HepG2 (cell line): ENCODE data around the gene RREB1. TPM values are rescaled to one million over a fixed set of nuclear protein-coding genes. Genes with fewer than 3 reads are reported as not detected.

Source experiments
- CEBPB ChIP-seq: IDR thresholded peaks from 2 replicates; pipeline ENCODE4 v1.6.1; 2011; ENCODE audit warnings: low read depth, low read length, improper control_type of control experiment, borderline replicate concordance
- GATAD2A ChIP-seq: IDR thresholded peaks from 2 replicates; pipeline ENCODE4 v1.6.1; 2016
- IRF2 ChIP-seq: IDR thresholded peaks from 2 replicates; pipeline ENCODE4 v1.6.1; 2018; ENCODE audit warnings: missing genetic modification reagents, missing compliant biosample characterization
- KDM2A ChIP-seq: sonication (generic); formaldehyde crosslinking; IDR thresholded peaks from 2 replicates; pipeline ENCODE4 v1.4.0; 2020; ENCODE audit warnings: low read depth, missing genetic modification reagents, borderline replicate concordance
- PPARG ChIP-seq: conservative IDR thresholded peaks from 2 replicates; pipeline ENCODE4 v1.6.1; 2016; ENCODE audit warnings: missing biosample characterization, missing genetic modification reagents
- RNF2 ChIP-seq: fragments of 450-650 bp; conservative IDR thresholded peaks from 2 replicates; pipeline ENCODE4 v1.6.1; 2016; ENCODE audit warnings: low read depth
- TAF1 ChIP-seq: sonication (generic); formaldehyde crosslinking; IDR thresholded peaks from 2 replicates; pipeline ENCODE4 v1.4.0; 2020; ENCODE audit warnings: missing genetic modification reagents
- ZNF207 ChIP-seq: fragments of 450-650 bp; IDR thresholded peaks from 2 replicates; pipeline ENCODE4 v1.6.1; 2016; ENCODE audit warnings: antibody characterized with exemption, borderline replicate concordance
- ZNF224 ChIP-seq: sonication (generic); formaldehyde crosslinking; IDR thresholded peaks from 2 replicates; pipeline ENCODE4 v1.5.0; 2020; ENCODE audit warnings: mild to moderate bottlenecking, missing genetic modification reagents
- ZNF598 ChIP-seq: sonication (generic); formaldehyde crosslinking; IDR thresholded peaks from 2 replicates; pipeline ENCODE4 v1.5.1; 2020; ENCODE audit warnings: mild to moderate bottlenecking, missing genetic modification reagents, borderline replicate concordance
- polyA plus RNA-seq, 8 experiments: library from polyadenylated mRNA; depleted of rRNA in 3 of 8; stranded (reverse) in 7 of 8; unstranded in 1 of 8; fragments of >200 nt; fragmentation: Illumina TruSeq in 4 of 8; extraction: Trizol in 4 of 8; gene quantifications; 2 replicates each; pipeline versions ENCODE4 v1.2.1 to v1.2.3, GENCODE V29; 2011 to 2016; ENCODE audit warnings: low read depth in 4 of 8, missing spikeins in 1 of 8, mixed read lengths in 1 of 8; ENCODE audit not compliant: insufficient read depth in 1 of 8
- total RNA-seq, 5 experiments: library from RNA; depleted of rRNA; stranded (reverse); fragments of >200 nt; fragmentation: Illumina TruSeq; extraction: Trizol; gene quantifications; 2 replicates each; pipeline ENCODE4 v1.2.3, GENCODE V29; 2016; ENCODE audit warnings: low read depth in 1 of 5
- TF ChIP-seq, protein P1 (sequence below): sonication (generic); formaldehyde crosslinking; IDR thresholded peaks from 2 replicates; pipeline ENCODE4 v1.4.0; 2020; ENCODE audit warnings: mild to moderate bottlenecking, missing genetic modification reagents, borderline replicate concordance
- TF ChIP-seq, protein P2 (sequence below): sonication (generic); formaldehyde crosslinking; IDR thresholded peaks from 2 replicates; pipeline ENCODE4 v1.4.0; 2020; ENCODE audit warnings: mild to moderate bottlenecking, missing genetic modification reagents
- TF ChIP-seq, protein P3 (sequence below): sonication (generic); formaldehyde crosslinking; IDR thresholded peaks from 2 replicates; pipeline ENCODE4 v1.4.0; 2020; ENCODE audit warnings: missing genetic modification reagents, borderline replicate concordance
- TF ChIP-seq, protein P4 (sequence below): sonication (generic); formaldehyde crosslinking; IDR thresholded peaks from 2 replicates; pipeline ENCODE4 v1.8.1; 2023; ENCODE audit warnings: mild to moderate bottlenecking, missing genetic modification reagents

The RREB1 gene
- total and polyA plus RNA-seq, 2 of the 13 experiments (the other 11 are each of a cell fraction or from before 2014, with no cell fraction given) = 6.1 to 23.2 TPM

DNA sequence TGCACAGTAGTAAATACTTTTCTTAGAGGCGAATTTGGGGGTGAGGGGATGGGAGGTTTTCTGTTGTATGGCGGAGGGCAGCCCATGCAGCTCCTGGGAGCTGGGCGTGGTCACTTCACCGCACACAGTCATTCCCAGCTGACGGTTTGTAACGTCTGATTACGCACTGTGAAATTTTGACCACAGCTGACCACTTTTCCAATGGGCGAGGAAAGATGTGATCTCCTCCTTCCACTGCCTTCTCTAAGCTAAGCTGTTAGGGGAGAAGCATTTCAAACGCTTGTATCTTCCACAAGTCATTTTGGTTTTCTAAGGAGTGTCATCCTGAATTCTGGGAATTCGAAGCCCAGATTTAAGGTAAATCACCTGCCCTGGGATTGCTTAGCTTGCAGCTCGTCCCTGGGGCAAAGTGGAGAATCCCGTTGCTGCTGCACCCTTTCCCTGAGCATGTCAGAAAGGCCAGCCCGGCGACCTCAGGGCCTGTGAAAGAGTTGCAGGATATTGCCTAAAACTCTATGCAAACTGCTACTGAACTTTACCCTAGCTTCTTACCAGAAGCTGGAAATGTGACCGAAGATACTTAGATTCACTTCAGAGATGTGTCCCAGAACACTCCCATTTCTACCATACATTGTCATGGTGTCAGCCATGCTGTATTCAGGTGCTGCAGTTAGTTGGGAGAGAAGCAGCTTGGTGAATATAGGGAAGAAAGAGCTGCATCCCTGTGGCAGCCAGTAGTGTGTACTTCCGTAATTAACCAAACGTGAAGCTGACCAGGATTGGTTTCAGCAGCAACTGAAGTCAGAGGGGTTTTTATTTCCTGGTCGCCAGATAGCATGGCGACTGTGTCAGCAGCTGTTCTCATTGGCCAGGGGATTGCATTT lies 58.9 kb downstream of the RREB1 start (continued):
- TF ChIP-seq, protein P1, sequence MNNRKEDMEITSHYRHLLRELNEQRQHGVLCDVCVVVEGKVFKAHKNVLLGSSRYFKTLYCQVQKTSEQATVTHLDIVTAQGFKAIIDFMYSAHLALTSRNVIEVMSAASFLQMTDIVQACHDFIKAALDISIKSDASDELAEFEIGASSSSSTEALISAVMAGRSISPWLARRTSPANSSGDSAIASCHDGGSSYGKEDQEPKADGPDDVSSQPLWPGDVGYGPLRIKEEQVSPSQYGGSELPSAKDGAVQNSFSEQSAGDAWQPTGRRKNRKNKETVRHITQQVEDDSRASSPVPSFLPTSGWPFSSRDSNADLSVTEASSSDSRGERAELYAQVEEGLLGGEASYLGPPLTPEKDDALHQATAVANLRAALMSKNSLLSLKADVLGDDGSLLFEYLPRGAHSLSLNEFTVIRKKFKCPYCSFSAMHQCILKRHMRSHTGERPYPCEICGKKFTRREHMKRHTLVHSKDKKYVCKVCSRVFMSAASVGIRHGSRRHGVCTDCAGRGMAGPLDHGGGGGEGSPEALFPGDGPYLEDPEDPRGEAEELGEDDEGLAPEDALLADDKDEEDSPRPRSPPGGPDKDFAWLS = no peak
- TF ChIP-seq PPARG (CRISPR knock-in tag) (peak; percentile 90), CEBPB (peak; percentile 76), KDM2A (CRISPR knock-in tag) (0 out of 2 replicates have a peak, but pooled peaks have one; percentile 43), ZNF207 (no peak), ZNF598 (CRISPR knock-in tag) (peak; percentile 26; the same call in 1 of the 2 replicates), IRF2 (CRISPR knock-in tag) (peak; percentile 25; the same call in 1 of the 2 replicates), GATAD2A (CRISPR knock-in tag) (peak; percentile 48; the same call in 1 of the 2 replicates), RNF2 (no peak), ZNF224 (CRISPR knock-in tag) (peak; percentile 100), TAF1 (CRISPR knock-in tag) (0 out of 2 replicates have a peak, but pooled peaks have one; percentile 16)
- TF ChIP-seq, protein P2, sequence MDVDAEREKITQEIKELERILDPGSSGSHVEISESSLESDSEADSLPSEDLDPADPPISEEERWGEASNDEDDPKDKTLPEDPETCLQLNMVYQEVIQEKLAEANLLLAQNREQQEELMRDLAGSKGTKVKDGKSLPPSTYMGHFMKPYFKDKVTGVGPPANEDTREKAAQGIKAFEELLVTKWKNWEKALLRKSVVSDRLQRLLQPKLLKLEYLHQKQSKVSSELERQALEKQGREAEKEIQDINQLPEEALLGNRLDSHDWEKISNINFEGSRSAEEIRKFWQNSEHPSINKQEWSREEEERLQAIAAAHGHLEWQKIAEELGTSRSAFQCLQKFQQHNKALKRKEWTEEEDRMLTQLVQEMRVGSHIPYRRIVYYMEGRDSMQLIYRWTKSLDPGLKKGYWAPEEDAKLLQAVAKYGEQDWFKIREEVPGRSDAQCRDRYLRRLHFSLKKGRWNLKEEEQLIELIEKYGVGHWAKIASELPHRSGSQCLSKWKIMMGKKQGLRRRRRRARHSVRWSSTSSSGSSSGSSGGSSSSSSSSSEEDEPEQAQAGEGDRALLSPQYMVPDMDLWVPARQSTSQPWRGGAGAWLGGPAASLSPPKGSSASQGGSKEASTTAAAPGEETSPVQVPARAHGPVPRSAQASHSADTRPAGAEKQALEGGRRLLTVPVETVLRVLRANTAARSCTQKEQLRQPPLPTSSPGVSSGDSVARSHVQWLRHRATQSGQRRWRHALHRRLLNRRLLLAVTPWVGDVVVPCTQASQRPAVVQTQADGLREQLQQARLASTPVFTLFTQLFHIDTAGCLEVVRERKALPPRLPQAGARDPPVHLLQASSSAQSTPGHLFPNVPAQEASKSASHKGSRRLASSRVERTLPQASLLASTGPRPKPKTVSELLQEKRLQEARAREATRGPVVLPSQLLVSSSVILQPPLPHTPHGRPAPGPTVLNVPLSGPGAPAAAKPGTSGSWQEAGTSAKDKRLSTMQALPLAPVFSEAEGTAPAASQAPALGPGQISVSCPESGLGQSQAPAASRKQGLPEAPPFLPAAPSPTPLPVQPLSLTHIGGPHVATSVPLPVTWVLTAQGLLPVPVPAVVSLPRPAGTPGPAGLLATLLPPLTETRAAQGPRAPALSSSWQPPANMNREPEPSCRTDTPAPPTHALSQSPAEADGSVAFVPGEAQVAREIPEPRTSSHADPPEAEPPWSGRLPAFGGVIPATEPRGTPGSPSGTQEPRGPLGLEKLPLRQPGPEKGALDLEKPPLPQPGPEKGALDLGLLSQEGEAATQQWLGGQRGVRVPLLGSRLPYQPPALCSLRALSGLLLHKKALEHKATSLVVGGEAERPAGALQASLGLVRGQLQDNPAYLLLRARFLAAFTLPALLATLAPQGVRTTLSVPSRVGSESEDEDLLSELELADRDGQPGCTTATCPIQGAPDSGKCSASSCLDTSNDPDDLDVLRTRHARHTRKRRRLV (CRISPR knock-in tag) = peak; percentile 43; the same call in 1 of the 2 replicates
- TF ChIP-seq, protein P3, sequence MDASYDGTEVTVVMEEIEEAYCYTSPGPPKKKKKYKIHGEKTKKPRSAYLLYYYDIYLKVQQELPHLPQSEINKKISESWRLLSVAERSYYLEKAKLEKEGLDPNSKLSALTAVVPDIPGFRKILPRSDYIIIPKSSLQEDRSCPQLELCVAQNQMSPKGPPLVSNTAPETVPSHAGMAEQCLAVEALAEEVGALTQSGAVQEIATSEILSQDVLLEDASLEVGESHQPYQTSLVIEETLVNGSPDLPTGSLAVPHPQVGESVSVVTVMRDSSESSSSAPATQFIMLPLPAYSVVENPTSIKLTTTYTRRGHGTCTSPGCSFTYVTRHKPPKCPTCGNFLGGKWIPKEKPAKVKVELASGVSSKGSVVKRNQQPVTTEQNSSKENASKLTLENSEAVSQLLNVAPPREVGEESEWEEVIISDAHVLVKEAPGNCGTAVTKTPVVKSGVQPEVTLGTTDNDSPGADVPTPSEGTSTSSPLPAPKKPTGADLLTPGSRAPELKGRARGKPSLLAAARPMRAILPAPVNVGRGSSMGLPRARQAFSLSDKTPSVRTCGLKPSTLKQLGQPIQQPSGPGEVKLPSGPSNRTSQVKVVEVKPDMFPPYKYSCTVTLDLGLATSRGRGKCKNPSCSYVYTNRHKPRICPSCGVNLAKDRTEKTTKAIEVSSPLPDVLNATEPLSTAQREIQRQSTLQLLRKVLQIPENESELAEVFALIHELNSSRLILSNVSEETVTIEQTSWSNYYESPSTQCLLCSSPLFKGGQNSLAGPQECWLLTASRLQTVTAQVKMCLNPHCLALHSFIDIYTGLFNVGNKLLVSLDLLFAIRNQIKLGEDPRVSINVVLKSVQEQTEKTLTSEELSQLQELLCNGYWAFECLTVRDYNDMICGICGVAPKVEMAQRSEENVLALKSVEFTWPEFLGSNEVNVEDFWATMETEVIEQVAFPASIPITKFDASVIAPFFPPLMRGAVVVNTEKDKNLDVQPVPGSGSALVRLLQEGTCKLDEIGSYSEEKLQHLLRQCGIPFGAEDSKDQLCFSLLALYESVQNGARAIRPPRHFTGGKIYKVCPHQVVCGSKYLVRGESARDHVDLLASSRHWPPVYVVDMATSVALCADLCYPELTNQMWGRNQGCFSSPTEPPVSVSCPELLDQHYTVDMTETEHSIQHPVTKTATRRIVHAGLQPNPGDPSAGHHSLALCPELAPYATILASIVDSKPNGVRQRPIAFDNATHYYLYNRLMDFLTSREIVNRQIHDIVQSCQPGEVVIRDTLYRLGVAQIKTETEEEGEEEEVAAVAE (CRISPR knock-in tag) = no peak
- TF ChIP-seq, protein P4, sequence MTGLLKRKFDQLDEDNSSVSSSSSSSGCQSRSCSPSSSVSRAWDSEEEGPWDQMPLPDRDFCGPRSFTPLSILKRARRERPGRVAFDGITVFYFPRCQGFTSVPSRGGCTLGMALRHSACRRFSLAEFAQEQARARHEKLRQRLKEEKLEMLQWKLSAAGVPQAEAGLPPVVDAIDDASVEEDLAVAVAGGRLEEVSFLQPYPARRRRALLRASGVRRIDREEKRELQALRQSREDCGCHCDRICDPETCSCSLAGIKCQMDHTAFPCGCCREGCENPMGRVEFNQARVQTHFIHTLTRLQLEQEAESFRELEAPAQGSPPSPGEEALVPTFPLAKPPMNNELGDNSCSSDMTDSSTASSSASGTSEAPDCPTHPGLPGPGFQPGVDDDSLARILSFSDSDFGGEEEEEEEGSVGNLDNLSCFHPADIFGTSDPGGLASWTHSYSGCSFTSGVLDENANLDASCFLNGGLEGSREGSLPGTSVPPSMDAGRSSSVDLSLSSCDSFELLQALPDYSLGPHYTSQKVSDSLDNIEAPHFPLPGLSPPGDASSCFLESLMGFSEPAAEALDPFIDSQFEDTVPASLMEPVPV (CRISPR knock-in tag) = peak; percentile 38; the same call in 1 of the 2 replicates
